Fibroblast of villous mesenchyme (primary cell): ENCODE data around the gene MYOM3. TPM values are rescaled to one million over a fixed set of nuclear protein-coding genes. Genes with fewer than 3 reads are reported as not detected.

Experiments
- DNase-seq: peaks from one replicate; pipeline ENCODE4 v3.0.0-alpha.2; 2010; ENCODE audit warnings: low read depth
- H3K4me3 ChIP-seq: 2 replicates; pipeline ENCODE4 v1.5.1; 2011; ENCODE audit warnings: low read depth, mild to moderate bottlenecking, low read length
- total RNA-seq: library from RNA; depleted of rRNA; stranded (reverse); fragments of >200 nt; gene quantifications from 2 replicates; pipeline ENCODE4 v1.2.3, GENCODE V29; 2012
- TF ChIP-seq, protein P1 (sequence below): IDR thresholded peaks from 2 replicates; pipeline ENCODE4 v1.5.1; 2012; ENCODE audit warnings: low read depth, mild to moderate bottlenecking, low read length; ENCODE audit not compliant: insufficient read depth

MYOM3 gene
- total RNA-seq, 1 donor: not detected

DNA sequence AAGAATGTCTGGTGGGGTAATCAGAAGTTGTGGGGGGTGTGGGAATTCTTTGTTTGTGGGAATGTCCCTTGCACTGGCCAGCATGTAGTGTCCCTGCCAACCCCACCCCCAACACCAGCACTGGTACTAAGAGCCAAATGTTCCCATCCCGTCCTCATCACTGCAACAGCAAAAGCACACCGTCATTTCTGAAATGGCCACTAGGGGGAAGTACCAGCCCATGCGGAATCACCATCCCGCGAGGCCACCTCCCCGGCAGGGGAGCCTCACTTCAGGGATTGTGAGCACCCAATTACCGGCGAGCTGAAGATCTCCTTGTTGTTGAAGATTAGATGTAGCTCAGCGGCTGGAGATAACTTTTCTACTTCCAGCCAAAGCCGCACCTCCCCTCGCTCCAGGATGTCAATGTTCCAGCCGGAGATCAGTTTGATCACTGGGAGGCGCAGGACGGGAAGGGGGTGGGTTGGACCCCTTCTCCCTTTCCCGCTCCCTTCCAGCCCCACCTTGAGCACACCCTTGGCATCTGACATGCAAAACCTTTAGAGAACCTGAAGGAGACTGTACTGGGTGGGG is 41.0 kb downstream of the MYOM3 start:
- TF ChIP-seq, protein P1, sequence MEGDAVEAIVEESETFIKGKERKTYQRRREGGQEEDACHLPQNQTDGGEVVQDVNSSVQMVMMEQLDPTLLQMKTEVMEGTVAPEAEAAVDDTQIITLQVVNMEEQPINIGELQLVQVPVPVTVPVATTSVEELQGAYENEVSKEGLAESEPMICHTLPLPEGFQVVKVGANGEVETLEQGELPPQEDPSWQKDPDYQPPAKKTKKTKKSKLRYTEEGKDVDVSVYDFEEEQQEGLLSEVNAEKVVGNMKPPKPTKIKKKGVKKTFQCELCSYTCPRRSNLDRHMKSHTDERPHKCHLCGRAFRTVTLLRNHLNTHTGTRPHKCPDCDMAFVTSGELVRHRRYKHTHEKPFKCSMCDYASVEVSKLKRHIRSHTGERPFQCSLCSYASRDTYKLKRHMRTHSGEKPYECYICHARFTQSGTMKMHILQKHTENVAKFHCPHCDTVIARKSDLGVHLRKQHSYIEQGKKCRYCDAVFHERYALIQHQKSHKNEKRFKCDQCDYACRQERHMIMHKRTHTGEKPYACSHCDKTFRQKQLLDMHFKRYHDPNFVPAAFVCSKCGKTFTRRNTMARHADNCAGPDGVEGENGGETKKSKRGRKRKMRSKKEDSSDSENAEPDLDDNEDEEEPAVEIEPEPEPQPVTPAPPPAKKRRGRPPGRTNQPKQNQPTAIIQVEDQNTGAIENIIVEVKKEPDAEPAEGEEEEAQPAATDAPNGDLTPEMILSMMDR: peak; percentile 92
- H3K4me3 ChIP-seq: no peak overlapping the region
- peak; percentile 71 for DNase-seq

DNA sequence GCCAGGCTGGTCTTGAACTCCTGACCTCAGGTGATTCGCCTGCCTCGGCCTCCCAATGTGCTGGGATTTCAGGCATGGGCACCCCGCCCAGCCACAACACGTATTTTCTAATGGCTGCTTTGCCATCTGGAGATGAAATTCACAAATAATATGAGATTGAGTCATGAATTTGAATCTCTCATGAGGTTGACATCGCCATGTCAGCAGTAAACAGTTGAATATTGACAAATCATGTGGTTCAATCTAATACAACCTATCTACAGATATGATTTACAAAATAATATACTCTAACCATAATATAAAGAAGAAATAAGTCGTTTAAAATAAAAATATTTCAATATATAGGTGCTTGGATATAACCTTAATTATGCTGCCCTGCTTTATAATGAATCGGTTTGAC is 42.1 kb downstream of the MYOM3 start:
- no peak overlapping the region for H3K4me3 ChIP-seq
- no peak for DNase-seq
- TF ChIP-seq, protein P1: no peak

DNA sequence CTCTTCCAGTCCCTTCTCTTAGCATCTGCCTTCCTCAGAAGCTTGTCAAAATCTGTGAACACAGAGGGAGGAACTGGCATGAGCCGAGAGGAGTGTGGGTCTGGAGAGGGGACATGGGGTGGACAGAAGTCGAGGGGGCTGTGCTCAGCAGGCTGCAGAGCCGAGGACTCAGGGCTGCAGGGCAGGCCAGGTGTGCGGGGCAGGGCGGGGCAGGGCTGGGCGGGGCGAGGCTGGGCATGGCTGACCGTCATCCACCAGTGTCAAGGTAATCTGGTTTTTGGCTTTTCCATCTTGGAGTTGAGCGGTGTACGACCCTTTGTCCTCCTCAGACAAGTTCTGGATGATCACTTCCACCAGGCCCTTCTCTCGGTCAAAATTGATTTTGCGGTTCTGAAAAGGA is 44.0 kb downstream of the MYOM3 start:
- H3K4me3 ChIP-seq: no peak overlapping the region
- DNase-seq: no peak
- TF ChIP-seq, protein P1: no peak

GRCh38 chr1:24065304-24065703 is 46.6 kb downstream of the MYOM3 start:
- TF ChIP-seq, protein P1: no peak
- DNase-seq: no peak
- H3K4me3 ChIP-seq: no peak overlapping the region

DNA sequence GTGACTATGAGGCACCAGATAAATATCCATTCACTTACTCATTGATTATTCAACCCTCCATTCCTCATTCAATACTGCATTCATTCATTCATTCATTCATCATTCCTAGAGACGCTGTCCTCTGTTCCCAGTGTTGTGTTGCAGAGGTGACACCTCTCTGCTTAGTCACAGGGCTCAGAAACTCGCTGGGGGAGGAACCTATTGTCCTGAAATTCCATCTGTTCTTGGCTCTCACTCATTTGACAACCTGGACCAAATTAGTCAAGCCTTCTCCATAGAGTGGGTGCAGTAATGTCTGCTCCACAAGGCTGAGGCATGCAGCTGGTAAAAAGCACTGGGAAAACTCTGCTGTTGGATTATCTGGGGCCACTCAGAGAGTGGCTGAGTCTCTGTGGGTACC is 49.7 kb downstream of the MYOM3 start:
- H3K4me3 ChIP-seq: no peak overlapping the region
- TF ChIP-seq, protein P1: no peak
- DNase-seq: no peak

DNA sequence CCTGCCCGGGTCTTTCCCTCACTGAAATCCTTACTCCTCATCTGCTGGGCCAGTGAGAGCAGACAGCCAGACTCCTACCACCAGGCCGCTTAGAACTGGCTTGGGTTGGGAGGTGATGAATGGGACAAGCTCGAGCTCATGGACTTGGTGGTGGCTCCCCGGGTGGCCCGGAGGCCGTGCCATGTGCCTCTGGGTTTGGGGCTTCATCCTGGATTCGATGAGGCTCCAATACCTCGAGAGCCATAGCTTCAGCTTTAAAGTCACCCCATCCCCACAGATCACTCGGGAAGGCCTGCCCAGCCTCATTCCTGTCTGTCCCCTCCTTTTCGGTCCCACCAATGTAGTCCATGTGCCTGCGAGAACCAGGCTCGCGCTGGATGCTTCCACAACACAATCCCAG is 51.5 kb downstream of the MYOM3 start:
- TF ChIP-seq, protein P1: no peak

More for the DNA sequence above, 51.5 kb downstream of the MYOM3 start:
- no peak for DNase-seq
- H3K4me3 ChIP-seq: no peak overlapping the region
